LoVo (cell line): ENCODE results near the gene DTHD1.

Source experiments
- DNase-seq: peaks from one replicate; pipeline ENCODE4 v3.0.0-alpha.2; 2016; ENCODE audit warnings: low spot score

The DTHD1 gene

DNA sequence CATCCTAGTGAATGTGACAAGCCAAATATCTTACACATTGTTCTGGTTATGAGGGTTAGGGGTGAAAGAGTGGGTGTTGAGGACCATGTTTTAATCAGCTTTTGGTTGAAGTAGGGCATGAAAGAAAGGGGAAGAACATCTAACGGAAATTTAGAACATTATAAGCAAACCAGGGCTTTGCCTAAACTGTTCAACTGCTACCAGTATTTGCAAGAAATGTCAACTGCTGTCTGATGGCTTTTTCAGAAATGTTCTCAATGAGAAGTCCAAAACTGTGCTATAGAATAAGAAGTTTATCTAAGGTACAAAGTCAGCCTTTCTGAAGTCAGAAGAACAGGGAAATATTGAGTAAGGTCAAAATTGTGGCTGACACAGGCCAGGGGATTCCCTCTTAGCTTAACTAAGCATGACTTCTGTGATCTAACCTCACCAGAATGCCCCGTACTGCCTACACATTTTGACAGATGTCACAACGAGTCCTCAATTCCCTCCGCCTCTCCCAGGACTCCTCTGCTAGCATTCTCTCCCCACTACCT lies 67.1 kb downstream of the DTHD1 start:
- DNase-seq = no peak

DNA sequence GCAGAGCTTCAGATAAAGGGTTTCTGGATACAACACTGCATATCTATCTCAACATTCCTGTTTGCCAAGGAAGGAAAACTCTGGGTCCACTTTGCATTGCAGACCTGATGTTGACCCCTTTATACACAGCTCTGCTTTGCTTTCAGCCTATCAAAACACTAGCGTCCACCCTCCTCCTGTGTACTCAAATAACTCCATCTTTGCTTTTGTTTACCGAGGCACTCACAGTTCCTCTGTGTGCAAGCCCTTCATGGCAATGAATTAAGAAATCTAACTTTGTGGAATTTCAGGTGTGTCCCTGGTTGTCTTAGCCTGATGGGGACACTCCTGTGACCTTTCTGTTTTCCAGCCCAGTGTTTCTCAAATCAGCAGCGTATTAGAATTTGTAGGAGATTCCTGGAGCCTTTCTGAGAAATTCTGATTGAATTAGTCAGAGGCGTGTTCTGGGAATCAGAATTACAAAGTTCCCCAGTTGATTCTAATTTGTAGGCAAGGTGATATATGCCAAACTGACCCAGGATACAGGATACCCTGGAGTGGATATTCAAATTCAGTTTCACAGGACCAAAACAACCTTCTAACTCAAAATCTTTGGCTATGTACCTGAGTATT lies 68.6 kb downstream of the DTHD1 start:
- no peak for DNase-seq

DNA sequence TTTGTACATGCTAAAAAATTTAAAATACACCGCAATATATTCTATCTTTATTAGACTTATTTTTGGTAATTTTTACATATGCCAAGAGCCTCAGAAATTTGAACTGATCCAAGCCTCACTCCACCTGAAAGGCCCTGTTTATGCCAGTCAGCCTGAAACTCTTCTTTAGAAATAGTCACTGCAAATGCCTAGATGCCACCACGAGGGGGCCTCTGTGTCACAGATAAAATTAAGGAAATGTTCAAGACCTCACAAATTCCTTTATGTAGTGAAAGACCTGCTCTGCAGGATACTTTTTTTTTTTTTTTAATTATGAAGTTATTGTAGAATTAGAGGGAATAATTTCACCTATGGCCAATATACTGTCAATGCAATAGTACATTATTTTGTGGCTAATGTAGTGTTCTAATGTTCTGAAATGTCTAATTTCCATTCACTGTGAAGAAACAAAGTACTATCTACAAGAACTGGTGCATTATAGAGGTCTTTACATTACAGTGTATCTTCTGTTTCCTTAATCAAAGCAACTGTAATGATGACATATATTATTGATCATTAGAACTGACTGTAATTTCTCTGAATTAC lies 69.8 kb downstream of the DTHD1 start:
- peak; percentile 50 for DNase-seq

DNA sequence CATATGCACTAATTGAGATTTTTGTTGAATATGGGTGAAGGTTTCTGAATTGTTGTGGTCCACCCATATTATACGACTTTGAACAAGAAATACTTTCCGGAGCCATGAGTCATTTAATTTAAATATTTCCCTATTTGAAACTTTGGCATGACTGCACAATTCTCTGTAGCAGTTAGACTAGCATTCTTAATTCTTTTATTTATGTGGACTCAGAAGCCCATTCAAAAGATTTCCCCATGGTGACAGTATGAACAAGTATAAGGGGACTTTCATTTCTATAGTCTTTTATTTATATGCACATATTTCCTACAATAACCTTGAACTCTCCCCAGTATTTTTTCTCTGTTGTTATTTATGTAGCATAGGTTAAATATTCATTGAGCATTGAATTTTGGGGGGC lies 72.6 kb downstream of the DTHD1 start:
- no peak for DNase-seq

DNA sequence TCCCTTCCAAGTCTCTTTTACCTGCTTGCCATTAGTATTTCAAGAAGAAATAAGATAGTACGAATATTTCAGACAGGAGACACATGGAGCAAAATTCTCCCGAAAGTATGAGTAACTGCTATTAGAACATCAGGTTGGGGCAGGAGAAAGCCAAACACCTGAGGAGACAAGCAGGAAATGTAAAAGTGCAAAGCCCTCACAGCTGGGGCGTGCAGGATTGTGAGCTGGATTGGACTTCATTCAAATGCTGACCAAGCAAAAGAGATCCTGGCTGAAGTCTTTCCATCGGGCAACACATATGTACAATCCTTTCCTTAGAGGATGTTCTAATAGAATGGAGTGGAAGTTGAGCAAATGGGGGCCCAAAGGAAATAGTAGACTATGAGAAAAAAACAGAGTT lies 76.8 kb downstream of the DTHD1 start:
- DNase-seq = no peak

DNA sequence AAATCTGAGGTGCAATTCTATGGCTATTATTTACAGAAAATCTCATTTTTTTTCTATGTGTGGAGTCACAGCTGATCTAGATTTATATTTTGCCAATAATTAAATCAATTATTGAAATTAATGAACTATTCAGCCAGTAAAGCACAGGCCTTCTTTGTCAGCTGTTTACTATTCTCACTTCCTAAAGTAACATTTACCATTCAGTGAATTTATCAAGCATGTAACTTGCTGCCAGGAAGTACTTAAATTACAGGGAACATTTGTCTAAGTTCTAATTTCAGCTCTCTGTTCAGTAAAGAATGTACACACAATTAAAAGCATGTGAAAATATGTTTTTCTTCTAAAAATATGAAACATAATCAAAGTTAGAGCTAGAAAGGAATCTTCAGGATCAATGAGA lies 79.3 kb downstream of the DTHD1 start:
- DNase-seq = no peak

DNA sequence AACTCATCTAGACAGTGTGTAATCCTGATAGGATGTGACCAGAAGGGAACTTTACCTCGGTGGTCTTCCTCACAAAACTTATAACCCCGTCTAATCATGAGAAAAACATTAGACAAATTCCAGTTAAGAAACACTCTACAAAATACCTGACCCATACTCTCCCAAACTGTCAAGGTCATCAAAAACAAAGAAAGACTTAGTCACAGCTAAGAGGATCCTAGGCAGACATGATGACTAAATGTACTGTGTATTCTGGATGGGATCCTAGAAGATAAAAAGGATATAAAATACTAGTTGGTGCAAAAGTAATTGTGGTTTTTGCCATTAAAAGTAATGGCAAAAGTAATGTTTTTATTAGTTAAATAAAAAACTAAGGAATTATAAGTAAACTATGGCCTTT lies 81.6 kb downstream of the DTHD1 start:
- DNase-seq = no peak

DNA sequence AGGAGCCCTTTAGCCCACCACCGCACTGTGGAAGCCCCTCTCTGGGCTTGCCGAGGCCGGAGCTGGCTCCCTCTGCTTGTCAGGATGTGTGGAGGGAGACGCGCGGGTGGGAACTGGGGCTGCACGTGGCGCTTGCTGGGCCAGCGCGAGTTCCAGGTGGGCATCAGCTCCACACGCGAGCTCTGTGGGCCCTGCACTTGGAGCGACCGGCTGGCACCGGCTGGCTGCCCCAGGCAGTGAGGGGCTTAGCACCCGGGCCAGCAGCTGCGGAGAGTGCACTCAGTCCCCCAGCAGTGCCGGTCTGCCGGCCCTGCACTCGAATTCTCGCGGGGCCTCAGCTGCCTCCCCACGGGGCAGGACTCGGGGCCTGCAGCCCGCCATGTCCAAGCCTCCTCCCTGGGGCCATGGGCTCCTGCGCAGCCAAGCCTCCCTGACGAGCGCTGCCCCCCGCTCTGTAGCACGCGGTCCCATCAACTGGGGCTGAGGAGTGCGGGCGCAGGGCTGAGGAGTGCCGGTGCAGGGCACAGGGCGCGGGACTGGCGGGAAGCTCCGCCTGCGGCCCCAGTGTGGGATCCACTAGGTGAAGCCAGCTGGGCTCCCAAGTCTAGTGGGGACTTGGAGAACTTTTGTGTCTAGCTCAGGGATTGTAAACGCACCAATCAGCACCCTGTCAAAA lies 93.6 kb downstream of the DTHD1 start:
- DNase-seq = no peak

DNA sequence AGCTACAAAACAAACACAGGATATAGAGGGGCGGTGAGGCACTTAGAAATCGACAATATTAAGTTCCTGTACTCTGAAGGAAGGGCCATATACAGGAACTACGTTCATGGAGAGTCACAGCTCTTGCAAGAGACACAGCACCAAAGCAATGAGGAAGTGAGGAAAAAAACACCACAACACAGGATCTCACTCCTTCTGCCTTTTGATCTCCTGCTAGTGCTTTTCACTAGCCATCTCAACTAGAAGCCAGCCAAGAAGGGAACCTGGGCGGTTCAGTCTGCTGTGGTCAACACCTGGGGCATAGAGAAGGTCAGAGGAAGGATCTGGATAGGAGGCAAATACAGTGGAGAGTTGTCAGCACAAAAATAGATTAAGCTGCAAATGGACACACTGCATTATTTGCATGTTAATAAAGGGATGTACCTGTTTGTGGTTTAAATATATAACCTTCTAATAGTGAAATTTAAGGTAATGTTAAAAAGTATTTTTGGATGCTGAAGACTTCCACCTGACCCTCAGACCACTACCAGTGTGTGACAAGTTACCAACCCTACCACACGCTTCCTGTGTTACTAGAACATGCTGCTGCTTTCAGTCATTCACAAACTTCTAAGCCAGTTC lies 104.6 kb downstream of the DTHD1 start:
- no peak for DNase-seq

DNA sequence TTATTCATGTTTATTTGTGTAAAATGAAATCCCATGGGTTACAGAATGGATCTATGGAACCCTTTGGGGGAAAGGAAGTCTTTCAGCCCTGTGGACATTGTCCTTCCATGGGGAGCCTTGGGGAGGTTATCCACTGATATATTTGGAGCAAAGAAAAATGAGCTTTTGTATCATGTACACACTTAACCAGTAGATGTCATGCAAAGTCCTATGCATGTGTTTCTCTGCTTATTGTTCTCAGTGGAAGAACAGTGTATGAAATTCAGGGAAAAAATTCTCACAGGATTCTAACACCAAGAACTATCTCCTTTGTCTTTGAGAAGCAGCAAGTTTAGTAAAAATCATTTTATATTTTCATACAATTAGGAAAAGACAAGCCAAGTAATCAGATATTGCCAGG lies 105.3 kb downstream of the DTHD1 start:
- DNase-seq = no peak

DNA sequence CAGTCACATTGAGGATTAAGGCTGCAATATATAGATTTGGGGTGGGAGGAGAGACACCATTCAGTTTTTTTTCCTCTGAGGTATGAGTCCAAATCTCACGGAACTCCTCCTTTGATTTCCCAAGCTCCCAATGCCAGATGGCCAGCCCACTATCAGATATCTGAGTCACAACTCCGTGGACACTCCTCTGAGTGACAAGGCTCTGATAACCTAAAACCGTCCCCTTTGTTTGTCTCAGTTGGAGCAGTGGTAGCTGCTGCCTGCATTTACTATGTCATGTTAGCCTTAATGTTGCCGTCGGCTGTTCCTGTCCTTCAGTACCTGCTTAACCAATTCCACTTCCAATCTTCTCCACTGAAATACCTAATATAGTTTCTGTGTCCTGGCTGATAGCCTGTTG lies 107.3 kb downstream of the DTHD1 start:
- no peak for DNase-seq

DNA sequence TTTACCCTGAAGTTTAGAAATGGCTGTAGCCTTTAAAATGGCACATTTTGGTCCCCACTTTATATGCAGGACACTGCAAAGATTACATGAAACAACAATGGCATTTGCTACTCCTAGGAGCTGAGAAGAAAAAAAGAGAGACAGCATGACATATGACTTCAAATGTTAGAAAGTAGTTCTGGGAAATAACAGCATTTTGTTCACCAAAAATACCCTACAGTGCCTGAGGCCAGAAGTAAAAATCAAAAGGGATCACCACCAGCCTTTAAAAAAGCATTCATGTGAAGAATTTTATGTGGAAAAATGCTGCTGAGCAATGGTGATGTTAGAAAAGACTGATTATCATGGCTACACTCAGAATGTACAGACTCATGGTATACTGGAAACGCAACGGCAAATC lies 110.0 kb downstream of the DTHD1 start:
- no peak for DNase-seq

DNA sequence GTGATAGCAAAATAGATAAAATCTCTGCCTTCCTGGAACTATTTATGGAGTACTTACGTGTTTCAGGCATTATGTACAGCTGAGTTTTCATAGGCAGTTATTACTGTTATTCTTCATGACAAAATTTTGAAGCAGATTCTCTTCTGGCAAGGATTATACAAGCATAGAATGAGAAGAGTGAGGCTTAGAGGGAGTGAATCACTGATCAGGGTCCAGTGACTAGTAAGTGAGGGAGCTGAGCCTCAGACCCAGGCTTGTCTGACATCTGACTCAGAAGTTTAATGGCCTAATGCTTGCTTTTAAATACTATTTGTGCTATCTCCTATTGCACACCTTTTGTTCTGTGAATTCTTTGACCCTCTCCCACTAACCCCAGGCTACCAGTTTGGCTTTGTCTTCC lies 110.6 kb downstream of the DTHD1 start:
- no peak for DNase-seq

DNA sequence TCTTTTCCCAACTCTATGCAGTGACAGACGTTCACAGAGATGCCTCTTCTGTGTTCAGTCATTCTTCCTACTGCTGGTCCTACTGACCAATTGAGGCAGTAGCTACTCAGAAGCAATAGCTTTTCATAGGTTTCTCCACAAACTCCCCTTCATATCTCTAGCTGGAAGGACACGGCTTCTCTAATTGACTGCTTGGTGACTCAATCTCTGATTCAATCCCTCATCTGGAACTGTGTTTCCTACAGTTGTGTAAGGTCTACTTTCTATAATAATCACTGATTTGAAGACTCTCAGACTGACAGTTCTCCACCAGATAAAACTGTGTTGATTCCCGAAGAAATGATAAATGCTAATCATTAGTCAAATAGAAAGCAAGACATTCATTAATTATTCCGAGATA lies 111.5 kb downstream of the DTHD1 start:
- no peak for DNase-seq
